ENCODE data around the gene MAB21L4. TPM values are rescaled to one million over a fixed set of nuclear protein-coding genes. Genes with fewer than 3 reads are reported as not detected.

MAB21L4 gene
- total and polyA plus RNA-seq, 2 of the 8 experiments (the other 6 are each of a cell fraction or from before 2014, with no cell fraction given), result 0.11 TPM; not detected in 1

DNA sequence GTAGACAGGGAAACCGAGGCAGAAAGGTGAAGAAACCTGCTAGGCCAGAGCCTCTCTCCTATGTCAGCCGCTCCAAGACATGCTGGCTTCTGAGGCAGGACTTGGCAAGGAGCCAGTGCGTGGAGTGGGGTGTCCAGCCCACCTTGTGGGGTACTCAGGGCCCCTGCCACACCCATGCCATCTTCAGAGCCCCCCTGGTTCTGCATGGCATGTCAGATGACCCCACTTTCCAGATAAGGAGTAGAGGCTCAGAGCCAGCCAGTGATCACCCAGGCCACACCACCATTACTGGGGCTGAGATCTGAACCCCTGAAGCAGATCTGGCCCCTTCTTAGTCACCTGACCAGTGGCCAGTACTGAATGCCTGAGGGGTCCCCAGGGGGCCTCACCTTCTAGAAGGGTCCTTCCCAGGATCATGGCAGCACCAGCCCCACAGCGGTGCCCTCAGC is 24.9 kb upstream of the MAB21L4 start (continued):
- TF ChIP-seq, protein P1, sequence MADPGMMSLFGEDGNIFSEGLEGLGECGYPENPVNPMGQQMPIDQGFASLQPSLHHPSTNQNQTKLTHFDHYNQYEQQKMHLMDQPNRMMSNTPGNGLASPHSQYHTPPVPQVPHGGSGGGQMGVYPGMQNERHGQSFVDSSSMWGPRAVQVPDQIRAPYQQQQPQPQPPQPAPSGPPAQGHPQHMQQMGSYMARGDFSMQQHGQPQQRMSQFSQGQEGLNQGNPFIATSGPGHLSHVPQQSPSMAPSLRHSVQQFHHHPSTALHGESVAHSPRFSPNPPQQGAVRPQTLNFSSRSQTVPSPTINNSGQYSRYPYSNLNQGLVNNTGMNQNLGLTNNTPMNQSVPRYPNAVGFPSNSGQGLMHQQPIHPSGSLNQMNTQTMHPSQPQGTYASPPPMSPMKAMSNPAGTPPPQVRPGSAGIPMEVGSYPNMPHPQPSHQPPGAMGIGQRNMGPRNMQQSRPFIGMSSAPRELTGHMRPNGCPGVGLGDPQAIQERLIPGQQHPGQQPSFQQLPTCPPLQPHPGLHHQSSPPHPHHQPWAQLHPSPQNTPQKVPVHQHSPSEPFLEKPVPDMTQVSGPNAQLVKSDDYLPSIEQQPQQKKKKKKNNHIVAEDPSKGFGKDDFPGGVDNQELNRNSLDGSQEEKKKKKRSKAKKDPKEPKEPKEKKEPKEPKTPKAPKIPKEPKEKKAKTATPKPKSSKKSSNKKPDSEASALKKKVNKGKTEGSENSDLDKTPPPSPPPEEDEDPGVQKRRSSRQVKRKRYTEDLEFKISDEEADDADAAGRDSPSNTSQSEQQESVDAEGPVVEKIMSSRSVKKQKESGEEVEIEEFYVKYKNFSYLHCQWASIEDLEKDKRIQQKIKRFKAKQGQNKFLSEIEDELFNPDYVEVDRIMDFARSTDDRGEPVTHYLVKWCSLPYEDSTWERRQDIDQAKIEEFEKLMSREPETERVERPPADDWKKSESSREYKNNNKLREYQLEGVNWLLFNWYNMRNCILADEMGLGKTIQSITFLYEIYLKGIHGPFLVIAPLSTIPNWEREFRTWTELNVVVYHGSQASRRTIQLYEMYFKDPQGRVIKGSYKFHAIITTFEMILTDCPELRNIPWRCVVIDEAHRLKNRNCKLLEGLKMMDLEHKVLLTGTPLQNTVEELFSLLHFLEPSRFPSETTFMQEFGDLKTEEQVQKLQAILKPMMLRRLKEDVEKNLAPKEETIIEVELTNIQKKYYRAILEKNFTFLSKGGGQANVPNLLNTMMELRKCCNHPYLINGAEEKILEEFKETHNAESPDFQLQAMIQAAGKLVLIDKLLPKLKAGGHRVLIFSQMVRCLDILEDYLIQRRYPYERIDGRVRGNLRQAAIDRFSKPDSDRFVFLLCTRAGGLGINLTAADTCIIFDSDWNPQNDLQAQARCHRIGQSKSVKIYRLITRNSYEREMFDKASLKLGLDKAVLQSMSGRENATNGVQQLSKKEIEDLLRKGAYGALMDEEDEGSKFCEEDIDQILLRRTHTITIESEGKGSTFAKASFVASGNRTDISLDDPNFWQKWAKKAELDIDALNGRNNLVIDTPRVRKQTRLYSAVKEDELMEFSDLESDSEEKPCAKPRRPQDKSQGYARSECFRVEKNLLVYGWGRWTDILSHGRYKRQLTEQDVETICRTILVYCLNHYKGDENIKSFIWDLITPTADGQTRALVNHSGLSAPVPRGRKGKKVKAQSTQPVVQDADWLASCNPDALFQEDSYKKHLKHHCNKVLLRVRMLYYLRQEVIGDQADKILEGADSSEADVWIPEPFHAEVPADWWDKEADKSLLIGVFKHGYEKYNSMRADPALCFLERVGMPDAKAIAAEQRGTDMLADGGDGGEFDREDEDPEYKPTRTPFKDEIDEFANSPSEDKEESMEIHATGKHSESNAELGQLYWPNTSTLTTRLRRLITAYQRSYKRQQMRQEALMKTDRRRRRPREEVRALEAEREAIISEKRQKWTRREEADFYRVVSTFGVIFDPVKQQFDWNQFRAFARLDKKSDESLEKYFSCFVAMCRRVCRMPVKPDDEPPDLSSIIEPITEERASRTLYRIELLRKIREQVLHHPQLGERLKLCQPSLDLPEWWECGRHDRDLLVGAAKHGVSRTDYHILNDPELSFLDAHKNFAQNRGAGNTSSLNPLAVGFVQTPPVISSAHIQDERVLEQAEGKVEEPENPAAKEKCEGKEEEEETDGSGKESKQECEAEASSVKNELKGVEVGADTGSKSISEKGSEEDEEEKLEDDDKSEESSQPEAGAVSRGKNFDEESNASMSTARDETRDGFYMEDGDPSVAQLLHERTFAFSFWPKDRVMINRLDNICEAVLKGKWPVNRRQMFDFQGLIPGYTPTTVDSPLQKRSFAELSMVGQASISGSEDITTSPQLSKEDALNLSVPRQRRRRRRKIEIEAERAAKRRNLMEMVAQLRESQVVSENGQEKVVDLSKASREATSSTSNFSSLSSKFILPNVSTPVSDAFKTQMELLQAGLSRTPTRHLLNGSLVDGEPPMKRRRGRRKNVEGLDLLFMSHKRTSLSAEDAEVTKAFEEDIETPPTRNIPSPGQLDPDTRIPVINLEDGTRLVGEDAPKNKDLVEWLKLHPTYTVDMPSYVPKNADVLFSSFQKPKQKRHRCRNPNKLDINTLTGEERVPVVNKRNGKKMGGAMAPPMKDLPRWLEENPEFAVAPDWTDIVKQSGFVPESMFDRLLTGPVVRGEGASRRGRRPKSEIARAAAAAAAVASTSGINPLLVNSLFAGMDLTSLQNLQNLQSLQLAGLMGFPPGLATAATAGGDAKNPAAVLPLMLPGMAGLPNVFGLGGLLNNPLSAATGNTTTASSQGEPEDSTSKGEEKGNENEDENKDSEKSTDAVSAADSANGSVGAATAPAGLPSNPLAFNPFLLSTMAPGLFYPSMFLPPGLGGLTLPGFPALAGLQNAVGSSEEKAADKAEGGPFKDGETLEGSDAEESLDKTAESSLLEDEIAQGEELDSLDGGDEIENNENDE (IDR thresholded peaks at IDR 0.05; ENCODE audit: insufficient replicate concordance, low read length), result no peak
- no peak for TF ChIP-seq PHF8 (conservative IDR thresholded peaks at IDR 0.05; ENCODE audit: low read depth, low read length)
- no peak for TF ChIP-seq MAFK (IDR thresholded peaks at IDR 0.05; ENCODE audit: low read depth, low read length)
- TF ChIP-seq, protein P2, sequence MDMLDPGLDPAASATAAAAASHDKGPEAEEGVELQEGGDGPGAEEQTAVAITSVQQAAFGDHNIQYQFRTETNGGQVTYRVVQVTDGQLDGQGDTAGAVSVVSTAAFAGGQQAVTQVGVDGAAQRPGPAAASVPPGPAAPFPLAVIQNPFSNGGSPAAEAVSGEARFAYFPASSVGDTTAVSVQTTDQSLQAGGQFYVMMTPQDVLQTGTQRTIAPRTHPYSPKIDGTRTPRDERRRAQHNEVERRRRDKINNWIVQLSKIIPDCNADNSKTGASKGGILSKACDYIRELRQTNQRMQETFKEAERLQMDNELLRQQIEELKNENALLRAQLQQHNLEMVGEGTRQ (IDR thresholded peaks at IDR 0.05; ENCODE audit: low read length), result no peak

Data from H1 (cell line).